Measurements from ENCODE around the gene TMEM253.
A peak's percentile ranks its signal among the peaks of the same experiment; 100 is the strongest.

The TMEM253 gene

DNA sequence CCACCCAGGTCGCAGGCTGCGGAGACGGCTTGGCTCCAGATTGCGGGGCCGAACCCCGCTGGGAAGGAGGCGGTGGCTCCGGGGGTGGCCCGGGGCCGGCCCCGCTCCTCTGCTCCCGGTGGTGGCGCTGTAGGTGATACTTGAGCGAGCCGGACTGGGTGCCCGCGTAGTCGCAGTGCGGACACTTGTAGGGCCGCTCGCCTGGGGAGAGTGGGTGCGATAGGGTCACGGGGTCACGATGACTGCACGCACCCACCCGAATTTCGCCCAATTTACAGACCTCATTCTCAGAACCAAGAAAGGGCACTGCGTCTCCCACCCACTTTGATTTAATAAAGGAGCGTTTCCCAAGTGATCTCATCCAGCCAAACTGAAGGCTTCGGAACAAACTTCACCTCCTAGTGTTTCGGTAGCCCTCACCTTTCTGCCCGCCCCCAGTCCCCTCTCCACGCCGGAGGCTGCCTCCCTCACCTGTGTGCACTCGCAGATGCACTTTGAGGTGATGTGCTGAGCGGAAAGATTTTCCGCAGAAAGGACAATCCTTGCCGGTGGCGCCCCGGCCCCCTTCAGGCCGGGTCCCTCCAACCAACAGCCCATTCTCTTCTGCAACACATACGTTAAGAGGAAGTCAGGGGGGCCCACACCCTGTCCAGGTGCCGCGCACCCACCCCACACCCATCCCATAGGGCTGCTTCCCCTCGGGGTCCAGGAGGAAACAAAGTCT, 9.8 kb upstream of the TMEM253 start:
- DNase-seq (ENCODE audit: low read depth): no peak

GRCh38 chr14:21091821-21092272, 9.0 kb upstream of the TMEM253 start:
- no peak for DNase-seq (ENCODE audit: low read depth)

DNA sequence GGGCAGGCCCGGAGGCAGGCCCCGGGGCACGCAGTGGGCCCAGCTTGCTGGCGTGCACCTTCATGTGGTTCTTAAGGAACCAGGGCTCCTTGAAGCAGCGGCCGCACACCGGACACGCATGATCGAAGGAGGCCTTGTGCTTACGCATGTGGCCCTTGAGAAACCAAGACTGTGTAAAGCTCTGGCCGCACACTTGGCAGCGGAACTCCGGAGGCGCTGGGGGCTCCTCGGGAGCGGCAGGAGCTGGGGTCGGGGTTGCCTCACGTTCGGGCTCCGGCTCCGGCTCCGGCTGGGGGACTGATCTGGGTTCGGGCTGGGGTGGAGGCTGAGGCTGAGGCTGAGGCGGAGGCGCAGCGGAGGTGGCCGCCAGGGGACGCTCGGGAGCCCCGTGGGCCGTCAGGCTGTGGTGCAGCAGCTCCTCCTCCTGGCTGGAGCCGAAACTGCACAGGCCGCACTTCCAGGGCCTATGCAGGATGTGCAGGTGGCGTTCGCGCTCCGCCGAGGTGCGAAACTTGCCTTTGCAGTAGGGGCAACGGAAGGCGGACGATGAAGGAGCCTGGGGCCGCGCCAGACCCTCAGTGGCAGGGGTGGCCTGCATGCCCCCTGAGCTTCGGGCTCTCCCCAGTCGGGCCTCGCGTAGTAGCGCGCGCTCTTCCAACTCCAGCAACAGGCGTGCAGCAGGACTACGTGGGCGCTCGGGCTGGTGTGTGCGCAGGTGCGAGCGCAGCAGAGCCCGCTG, 8.4 kb upstream of the TMEM253 start:
- peak; percentile 95 for DNase-seq (ENCODE audit: low read depth)

- DNase-seq (ENCODE audit: low read depth): no peak
Observed at GRCh38 chr14:21093018-21093417, 7.8 kb upstream of the TMEM253 start.

- DNase-seq (ENCODE audit: low read depth): no peak
Observed at GRCh38 chr14:21093769-21094681, 6.8 kb upstream of the TMEM253 start.

DNA sequence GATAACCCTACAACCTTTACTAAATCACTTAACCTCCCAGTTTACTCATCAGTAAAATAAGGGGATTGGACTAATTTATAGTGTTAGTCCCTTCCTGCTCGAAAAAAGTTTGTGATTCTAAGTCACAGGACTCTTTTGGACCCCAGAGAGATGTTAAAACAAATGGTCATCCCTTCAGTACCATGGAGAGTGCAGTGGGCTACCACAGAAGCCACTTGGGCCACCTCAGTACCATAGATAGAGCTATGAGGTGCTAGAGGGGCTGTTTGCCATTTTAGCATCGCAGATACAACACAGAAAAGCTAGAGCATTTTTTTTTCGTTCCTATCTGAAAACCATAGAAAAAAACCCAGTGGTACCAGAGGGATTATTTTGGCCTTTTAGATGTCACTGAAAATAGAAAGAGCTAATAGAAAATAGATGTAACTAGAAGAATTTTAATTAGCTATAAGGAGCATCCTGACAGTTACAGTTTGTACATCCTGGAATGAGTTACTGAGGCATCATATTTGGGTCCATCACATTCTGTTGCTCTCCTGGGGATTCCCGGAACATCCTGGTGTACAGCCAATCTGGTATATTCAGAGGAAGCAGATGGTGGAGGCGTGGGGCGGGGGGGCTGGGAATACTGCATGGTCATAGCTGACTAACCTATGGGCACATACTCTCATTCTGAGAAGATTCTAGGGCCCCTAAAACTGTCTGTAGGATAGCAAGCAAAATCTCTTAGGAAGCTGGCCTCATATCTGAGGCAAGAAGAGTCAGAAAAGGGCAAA, 5.2 kb upstream of the TMEM253 start:
- no peak for DNase-seq (ENCODE audit: low read depth)

- DNase-seq (ENCODE audit: low read depth): no peak
Observed at GRCh38 chr14:21096438-21096837, 4.4 kb upstream of the TMEM253 start.

- no peak for DNase-seq (ENCODE audit: low read depth)
Observed at GRCh38 chr14:21096978-21097635, 3.8 kb upstream of the TMEM253 start.

DNA sequence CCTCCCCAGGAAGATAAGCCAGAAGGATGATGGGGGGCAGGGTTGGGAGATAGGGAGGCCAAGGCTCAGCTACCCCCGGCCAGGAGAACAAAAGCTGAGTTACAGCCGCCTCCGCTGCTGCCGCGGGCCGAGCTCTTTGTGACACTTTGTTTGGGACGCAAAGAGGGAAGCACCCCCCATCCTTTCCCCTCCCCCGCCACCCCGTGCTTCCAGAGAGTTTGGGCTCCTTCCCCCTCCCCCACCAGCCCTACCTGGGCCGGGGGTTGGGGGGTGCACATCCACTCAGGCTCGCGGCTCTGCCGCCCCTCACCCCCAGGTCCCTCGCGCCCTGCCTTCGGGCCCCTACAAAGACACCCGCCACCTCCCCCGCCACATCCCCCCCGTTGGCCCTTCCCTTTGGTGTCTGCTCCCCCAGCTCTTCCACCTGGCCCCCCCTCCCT, 3.2 kb upstream of the TMEM253 start:
- no peak for DNase-seq (ENCODE audit: low read depth)

- DNase-seq (ENCODE audit: low read depth): no peak
Observed at GRCh38 chr14:21098076-21098891, 2.6 kb upstream of the TMEM253 start, which contains the start of gene ZNF219. ZNF219 (minus strand) TSS chr14:21098655; CDS start chr14:21093591, 5,064 bp downstream.

DNA sequence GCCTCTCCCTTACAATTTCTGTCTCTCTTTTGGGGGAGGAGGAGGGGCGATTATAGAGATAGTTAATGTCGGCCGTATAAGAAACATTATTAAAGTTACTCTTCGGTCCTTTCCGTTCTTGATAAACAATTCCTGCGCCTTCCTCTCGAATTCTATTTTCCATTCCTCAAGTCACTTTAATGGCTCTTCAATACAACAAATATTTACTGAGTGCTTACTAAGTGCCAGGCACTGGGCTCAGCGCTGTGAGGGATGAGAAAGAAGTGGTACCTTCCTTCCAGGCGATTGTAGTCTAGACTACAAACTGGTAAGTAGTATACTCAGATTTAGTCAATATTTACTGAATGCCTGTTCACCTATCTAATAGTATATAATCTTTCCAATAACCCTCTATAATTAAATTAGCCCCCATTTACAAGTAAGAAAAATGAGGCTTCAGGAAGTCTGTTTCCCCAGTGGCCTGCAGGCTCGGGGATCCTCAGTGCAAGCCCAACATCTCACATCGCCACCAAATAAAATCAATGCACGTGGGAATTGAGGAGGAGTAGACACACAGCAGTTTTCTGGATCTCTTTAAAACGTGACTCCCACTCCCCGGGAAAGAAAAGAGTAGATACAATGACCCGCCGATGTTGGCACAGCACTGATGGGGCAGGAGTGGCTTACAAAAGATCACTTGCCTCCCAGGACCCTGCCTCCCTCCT, 1.8 kb upstream of the TMEM253 start:
- no peak for DNase-seq (ENCODE audit: low read depth)

- DNase-seq (ENCODE audit: low read depth): no peak
Observed at GRCh38 chr14:21099596-21099985, 1.3 kb upstream of the TMEM253 start.

DNA sequence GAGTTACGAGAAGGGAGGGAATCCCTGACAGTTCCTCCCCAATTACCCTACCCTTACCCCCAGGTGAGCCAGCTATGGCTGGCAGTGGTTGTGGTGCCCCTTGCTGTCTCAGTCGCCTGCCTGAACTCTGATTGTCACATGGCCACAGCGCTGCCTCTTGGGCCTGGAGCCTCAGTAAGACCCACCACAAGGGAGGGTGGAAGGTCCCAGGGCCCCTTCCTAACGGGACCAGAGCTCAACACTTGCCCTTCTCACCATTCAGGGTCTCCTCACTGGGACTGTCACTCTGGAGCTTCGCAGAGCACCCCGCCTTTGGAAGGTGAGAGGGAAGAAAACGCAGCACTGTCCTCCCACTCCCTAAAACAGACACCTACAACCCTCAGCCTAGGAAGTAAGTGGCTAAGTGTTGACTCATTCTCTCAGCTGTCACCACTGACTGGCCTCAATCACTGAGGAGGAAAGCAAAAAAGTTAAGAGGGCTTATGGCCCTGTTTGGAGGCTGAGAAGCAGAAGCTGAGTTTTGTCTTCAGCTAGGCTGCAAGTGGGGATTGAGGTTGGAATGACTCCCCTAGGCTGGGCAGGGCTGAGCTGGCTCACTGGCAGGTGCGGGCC, 1.0 kb downstream of the TMEM253 start:
- DNase-seq (ENCODE audit: low read depth): no peak

GRCh38 chr14:21102521-21103410, 1.9 kb downstream of the TMEM253 start:
- no peak for DNase-seq (ENCODE audit: low read depth)

DNA sequence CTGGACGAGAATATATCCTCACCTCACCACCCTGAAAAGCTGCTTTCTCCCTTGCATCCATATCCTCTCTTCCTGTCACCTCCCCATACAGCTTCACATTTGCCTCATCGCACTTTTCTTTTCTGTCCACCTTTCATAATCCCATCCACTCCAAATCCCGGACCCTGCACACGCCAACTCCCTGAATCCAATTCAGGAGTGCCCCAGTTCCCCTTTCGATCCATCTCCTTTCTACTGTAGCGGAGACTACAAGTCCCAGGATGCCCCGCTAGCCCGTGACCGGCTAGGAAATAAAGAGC, 2.5 kb downstream of the TMEM253 start:
- no peak for DNase-seq (ENCODE audit: low read depth)

GRCh38 chr14:21103710-21104447, 3.0 kb downstream of the TMEM253 start:
- DNase-seq (ENCODE audit: low read depth): peak; percentile 73

- DNase-seq (ENCODE audit: low read depth): no peak
Observed at GRCh38 chr14:21104448-21105060, 3.7 kb downstream of the TMEM253 start.

Measured in stimulated activated CD8-positive, alpha-beta memory T cell treated with anti-CD3 and anti-CD28 coated beads, Interleukin-15, amount 100 ng/mL, for 24 hours (primary cell).